ENCODE data around the gene KIF1C.

Gene KIF1C

GRCh38 chr17:4951486-4951885 is 46.3 kb upstream of the KIF1C start:
- DNase-seq (ENCODE audit: low read depth), result no peak
- TF ChIP-seq, protein P1, sequence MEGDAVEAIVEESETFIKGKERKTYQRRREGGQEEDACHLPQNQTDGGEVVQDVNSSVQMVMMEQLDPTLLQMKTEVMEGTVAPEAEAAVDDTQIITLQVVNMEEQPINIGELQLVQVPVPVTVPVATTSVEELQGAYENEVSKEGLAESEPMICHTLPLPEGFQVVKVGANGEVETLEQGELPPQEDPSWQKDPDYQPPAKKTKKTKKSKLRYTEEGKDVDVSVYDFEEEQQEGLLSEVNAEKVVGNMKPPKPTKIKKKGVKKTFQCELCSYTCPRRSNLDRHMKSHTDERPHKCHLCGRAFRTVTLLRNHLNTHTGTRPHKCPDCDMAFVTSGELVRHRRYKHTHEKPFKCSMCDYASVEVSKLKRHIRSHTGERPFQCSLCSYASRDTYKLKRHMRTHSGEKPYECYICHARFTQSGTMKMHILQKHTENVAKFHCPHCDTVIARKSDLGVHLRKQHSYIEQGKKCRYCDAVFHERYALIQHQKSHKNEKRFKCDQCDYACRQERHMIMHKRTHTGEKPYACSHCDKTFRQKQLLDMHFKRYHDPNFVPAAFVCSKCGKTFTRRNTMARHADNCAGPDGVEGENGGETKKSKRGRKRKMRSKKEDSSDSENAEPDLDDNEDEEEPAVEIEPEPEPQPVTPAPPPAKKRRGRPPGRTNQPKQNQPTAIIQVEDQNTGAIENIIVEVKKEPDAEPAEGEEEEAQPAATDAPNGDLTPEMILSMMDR (IDR thresholded peaks at IDR 0.05; ENCODE audit: insufficient read depth, low read depth, low read length, missing control alignments), result no peak
- no peak overlapping the region for H3K4me3 ChIP-seq (ENCODE audit: low read length)

- no peak overlapping the region for H3K4me3 ChIP-seq (ENCODE audit: low read length)
- TF ChIP-seq, protein P1 (IDR thresholded peaks at IDR 0.05; ENCODE audit: insufficient read depth, low read depth, low read length, missing control alignments), result no peak
- DNase-seq (ENCODE audit: low read depth), result no peak
These were observed 44.2 kb upstream of the KIF1C start for GRCh38 chr17:4953451-4953961.

- no peak overlapping the region for H3K4me3 ChIP-seq (ENCODE audit: low read length)
- DNase-seq (ENCODE audit: low read depth), result no peak
- TF ChIP-seq, protein P1 (IDR thresholded peaks at IDR 0.05; ENCODE audit: insufficient read depth, low read depth, low read length, missing control alignments), result no peak
These were observed 42.7 kb upstream of the KIF1C start for GRCh38 chr17:4955091-4955490.

- TF ChIP-seq, protein P1 (IDR thresholded peaks at IDR 0.05; ENCODE audit: insufficient read depth, low read depth, low read length, missing control alignments), result peak; percentile 21
- no peak overlapping the region for H3K4me3 ChIP-seq (ENCODE audit: low read length)
- DNase-seq (ENCODE audit: low read depth), result no peak
These were observed 41.2 kb upstream of the KIF1C start for GRCh38 chr17:4956493-4957061.

DNA sequence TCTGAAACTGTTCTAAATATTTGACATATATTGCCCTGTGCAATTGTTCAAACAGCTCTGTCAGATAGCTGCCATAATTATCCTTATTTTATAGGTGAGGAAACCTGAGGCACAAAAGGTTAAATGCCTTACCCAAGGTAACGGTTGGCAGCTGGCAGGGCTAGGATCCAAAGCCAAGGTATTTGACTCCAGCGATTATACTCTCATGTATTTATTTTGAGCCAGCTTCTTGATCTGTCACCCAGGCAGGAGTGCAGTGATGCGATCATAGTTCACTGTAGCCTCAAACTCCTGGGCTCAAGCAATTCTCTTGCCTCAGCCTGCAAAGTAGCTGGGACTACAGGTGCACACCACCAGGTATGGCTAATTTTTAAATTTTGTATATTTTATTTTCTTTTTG is 39.6 kb upstream of the KIF1C start:
- no peak overlapping the region for H3K4me3 ChIP-seq (ENCODE audit: low read length)
- no peak for DNase-seq (ENCODE audit: low read depth)
- TF ChIP-seq, protein P1 (IDR thresholded peaks at IDR 0.05; ENCODE audit: insufficient read depth, low read depth, low read length, missing control alignments), result no peak

DNA sequence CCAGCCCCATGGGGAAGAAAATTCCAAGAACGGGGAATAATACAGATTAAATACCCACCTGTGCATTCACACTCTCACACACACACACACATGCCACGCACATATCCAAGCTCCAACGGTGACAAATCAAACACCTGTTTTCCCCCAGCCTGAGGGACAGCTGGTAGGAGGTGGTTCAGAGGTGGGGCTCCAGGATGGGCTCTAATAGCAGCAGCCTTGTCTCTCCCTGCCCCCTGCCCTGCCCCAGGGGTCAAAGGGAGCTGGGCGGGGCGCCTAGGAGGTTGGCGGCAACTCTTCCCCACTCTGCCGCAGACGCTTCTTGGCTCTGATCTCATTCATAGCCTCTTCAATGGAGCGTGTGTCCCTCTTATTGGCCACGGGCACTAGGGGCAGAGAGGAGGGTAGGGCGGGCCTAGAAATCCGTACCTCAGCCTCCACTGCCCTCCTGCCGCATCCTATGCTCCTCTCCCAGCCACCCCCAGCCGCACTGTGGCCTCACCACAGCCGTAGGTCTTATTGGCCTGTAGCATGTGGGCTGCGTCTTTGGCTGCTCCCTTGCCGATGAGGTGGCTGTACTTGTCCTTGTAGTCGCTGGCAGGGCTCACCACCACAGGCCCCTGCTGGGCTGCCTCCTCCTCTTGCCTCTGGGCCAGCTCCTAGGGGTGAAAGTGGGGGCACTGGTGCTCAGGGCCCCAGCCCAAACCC is 38.3 kb upstream of the KIF1C start:
- no peak for DNase-seq (ENCODE audit: low read depth)
- TF ChIP-seq, protein P1 (IDR thresholded peaks at IDR 0.05; ENCODE audit: insufficient read depth, low read depth, low read length, missing control alignments), result no peak
- H3K4me3 ChIP-seq (ENCODE audit: low read length), result no peak overlapping the region
